WTC11 (cell line): Measurements from ENCODE around the gene SMNDC1. TPM values are rescaled to one million over a fixed set of nuclear protein-coding genes. Genes with fewer than 3 reads are reported as not detected.

Experiments used
- ATAC-seq: fragments of 200-7000 bp; cut with Tn5 transposase; 2 replicates; pipeline ENCODE4 v1.10.0; 2021; ENCODE audit warnings: mild to moderate bottlenecking, moderate library complexity
- CTCF ChIA-PET: fragments of 300-600 bp; sonication (Branson Sonifier 250); formaldehyde crosslinking; loops from one replicate; lab custom pipeline; 2021; ENCODE audit warnings: antibody characterized with exemption; lab: Charles Lee
- POLR2A ChIA-PET: fragments of 350-600 bp; sonication (Branson Sonifier 250); formaldehyde crosslinking; loops from one replicate; lab custom pipeline; 2021; ENCODE audit warnings: antibody characterized with exemption; lab: Charles Lee
- DNase-seq: peaks from one replicate; pipeline ENCODE4 v3.0.0; 2021; ENCODE audit warnings: low spot score
- H3K27ac Mint-ChIP-seq: 2 replicates; pipeline ENCODE4 v1.8.0; 2021; ENCODE audit warnings: mixed read lengths
- H3K27me3 Mint-ChIP-seq: 2 replicates; pipeline ENCODE4 v1.8.0; 2021; ENCODE audit warnings: low read depth, mild to moderate bottlenecking, moderate library complexity, mixed read lengths
- H3K36me3 Mint-ChIP-seq: 2 replicates; pipeline ENCODE4 v1.8.0; 2021; ENCODE audit warnings: mixed read lengths
- H3K4me1 Mint-ChIP-seq: 2 replicates; pipeline ENCODE4 v1.8.0; 2022; ENCODE audit warnings: mixed read lengths
- H3K4me3 Mint-ChIP-seq: 2 replicates; pipeline ENCODE4 v1.8.0; 2021; ENCODE audit warnings: mild to moderate bottlenecking, moderate library complexity, mixed read lengths
- H3K9me3 Mint-ChIP-seq: 2 replicates; pipeline ENCODE4 v1.8.0; 2021; ENCODE audit warnings: mixed read lengths
- AR ChIP-seq: fragments of 250-450 bp; sonication (Bioruptor Pico); IDR thresholded peaks from 2 replicates; pipeline ENCODE4 v1.9.0; 2021; ENCODE audit warnings: mild to moderate bottlenecking
- CREB1 ChIP-seq: sonication (generic); formaldehyde crosslinking; IDR thresholded peaks from 2 replicates; pipeline ENCODE4 v1.8.0; 2023; ENCODE audit warnings: mild to moderate bottlenecking, missing genetic modification reagents
- ETV6 ChIP-seq: sonication (generic); formaldehyde crosslinking; IDR thresholded peaks from 2 replicates; pipeline ENCODE4 v1.8.1; 2022; ENCODE audit warnings: mild to moderate bottlenecking, missing genetic modification reagents
- FOXJ3 ChIP-seq: sonication (generic); formaldehyde crosslinking; IDR thresholded peaks from 2 replicates; pipeline ENCODE4 v1.9.0; 2021; ENCODE audit warnings: missing genetic modification reagents, mild to moderate bottlenecking, borderline replicate concordance
- NFATC4 ChIP-seq: fragments of 250-450 bp; sonication (Bioruptor Pico); IDR thresholded peaks from 2 replicates; pipeline ENCODE4 v1.9.0; 2021; ENCODE audit warnings: mild to moderate bottlenecking
- NFYB ChIP-seq: sonication (generic); formaldehyde crosslinking; conservative IDR thresholded peaks from 2 replicates; pipeline ENCODE4 v1.8.0; 2022; ENCODE audit warnings: low read depth, missing genetic modification reagents
- SOX15 ChIP-seq: fragments of 250-450 bp; sonication (Bioruptor Pico); IDR thresholded peaks from 2 replicates; pipeline ENCODE4 v1.9.0; 2021; ENCODE audit warnings: mild to moderate bottlenecking
- ZMAT4 ChIP-seq: fragments of 250-450 bp; sonication (Bioruptor Pico); IDR thresholded peaks from 2 replicates; pipeline ENCODE4 v1.9.0; 2021; ENCODE audit warnings: mild to moderate bottlenecking
- ZNF121 ChIP-seq: sonication (generic); formaldehyde crosslinking; IDR thresholded peaks from 2 replicates; pipeline ENCODE4 v1.8.0; 2023; ENCODE audit warnings: missing genetic modification reagents
- ZNF317 ChIP-seq: sonication (generic); formaldehyde crosslinking; IDR thresholded peaks from 2 replicates; pipeline ENCODE4 v1.8.1; 2023; ENCODE audit warnings: low read depth, mild to moderate bottlenecking, moderate library complexity, missing genetic modification reagents, borderline replicate concordance
- ZNF416 ChIP-seq: fragments of 250-450 bp; sonication (Bioruptor Pico); IDR thresholded peaks from 2 replicates; pipeline ENCODE4 v1.9.0; 2021; ENCODE audit warnings: mild to moderate bottlenecking, inconsistent platforms
- ZNF423 ChIP-seq: fragments of 250-450 bp; sonication (Bioruptor Pico); IDR thresholded peaks from 2 replicates; pipeline ENCODE4 v2.1.2; 2022; ENCODE audit warnings: mild to moderate bottlenecking, moderate library complexity
- ZNF671 ChIP-seq: fragments of 250-450 bp; sonication (Bioruptor Pico); IDR thresholded peaks from 2 replicates; pipeline ENCODE4 v1.8.0; 2021; ENCODE audit warnings: mild to moderate bottlenecking
- total RNA-seq: library from RNA; stranded (reverse); gene quantifications from 3 replicates; pipeline ENCODE4 v1.2.3, GENCODE V29; 2021
- TF ChIP-seq, protein P1 (sequence below): sonication (generic); formaldehyde crosslinking; IDR thresholded peaks from 2 replicates; pipeline ENCODE4 v1.8.0; 2022; ENCODE audit warnings: mild to moderate bottlenecking, missing genetic modification reagents
- TF ChIP-seq, protein P2 (sequence below): fragments of 200-600 bp; IDR thresholded peaks from 2 replicates; pipeline ENCODE4 v1.8.0; 2022; ENCODE audit warnings: antibody characterized with exemption

Gene SMNDC1
- total RNA-seq, 1 experiment from 2014 or later = 55.9 TPM

GRCh38 chr10:110276603-110277002, 28.1 kb downstream of the SMNDC1 start:
- H3K4me1 Mint-ChIP-seq = peaks cover 23% of the 10 kb centered on the region
- POLR2A ChIA-PET = no interaction called here

DNA sequence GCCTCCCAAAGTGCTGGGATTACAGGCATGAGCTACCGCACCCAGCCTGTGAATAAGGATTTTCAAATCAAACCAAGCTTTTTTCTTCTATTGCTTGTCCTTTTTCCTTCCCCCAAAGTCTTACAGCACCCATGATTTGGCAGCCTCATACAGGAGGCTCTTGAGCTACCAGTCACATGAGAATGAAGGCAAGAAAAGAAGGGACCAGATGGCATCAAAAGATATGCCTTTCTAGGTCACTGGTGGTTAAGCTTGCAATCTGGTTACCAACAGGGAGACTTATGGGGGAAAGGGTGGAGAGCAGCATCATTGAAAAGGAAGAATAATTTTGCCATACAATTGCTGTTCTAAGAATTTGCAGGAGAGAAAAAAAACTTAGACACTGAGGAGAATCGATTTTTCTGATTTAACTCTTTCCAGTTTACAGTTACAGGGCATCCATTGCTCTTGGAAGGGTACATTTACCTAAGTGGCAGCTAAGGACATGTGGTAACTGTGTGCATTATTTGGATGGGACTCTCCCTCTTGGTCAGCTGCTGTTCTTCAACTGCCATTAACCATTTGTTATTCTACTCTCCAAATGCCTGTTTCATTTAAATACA, 29.5 kb downstream of the SMNDC1 start:
- DNase-seq = no peak
- POLR2A ChIA-PET = no interaction called here
- Mint-ChIP-seq H3K36me3 (peaks cover 2% of the 10 kb centered on the region; the same call in 1 of the 2 replicates), H3K9me3 (no peaks in the 10 kb centered on the region), H3K4me1 (peaks cover 23% of the 10 kb centered on the region), H3K27me3 (no peaks in the 10 kb centered on the region), H3K4me3 (no peak overlapping the region), H3K27ac (no peak overlapping the region)
- CTCF ChIA-PET = interaction anchor here (0.6 to 1.9 kb wide), 5 partner anchors 30 to 391 kb away, joined by 3 to 6 read pairs (median 5); partner anchors contain the start of genes MXI1 and SMNDC1
- ATAC-seq = no peak
- TF ChIP-seq, protein P1, sequence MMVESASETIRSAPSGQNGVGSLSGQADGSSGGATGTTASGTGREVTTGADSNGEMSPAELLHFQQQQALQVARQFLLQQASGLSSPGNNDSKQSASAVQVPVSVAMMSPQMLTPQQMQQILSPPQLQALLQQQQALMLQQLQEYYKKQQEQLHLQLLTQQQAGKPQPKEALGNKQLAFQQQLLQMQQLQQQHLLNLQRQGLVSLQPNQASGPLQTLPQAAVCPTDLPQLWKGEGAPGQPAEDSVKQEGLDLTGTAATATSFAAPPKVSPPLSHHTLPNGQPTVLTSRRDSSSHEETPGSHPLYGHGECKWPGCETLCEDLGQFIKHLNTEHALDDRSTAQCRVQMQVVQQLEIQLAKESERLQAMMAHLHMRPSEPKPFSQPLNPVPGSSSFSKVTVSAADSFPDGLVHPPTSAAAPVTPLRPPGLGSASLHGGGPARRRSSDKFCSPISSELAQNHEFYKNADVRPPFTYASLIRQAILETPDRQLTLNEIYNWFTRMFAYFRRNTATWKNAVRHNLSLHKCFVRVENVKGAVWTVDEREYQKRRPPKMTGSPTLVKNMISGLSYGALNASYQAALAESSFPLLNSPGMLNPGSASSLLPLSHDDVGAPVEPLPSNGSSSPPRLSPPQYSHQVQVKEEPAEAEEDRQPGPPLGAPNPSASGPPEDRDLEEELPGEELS (CRISPR knock-in tag) = no peak

More at GRCh38 chr10:110276603-110277002, 28.1 kb downstream of the SMNDC1 start:
- no peak overlapping the region for H3K27ac Mint-ChIP-seq
- TF ChIP-seq ETV6 = no peak
- TF ChIP-seq FOXJ3 = no peak
- no peak for TF ChIP-seq AR (CRISPR knock-in tag)
- no peak for TF ChIP-seq ZNF317
- no peak for ATAC-seq
- H3K36me3 Mint-ChIP-seq = peaks cover 6% of the 10 kb centered on the region
- H3K9me3 Mint-ChIP-seq = no peaks in the 10 kb centered on the region
- H3K27me3 Mint-ChIP-seq = no peaks in the 10 kb centered on the region
- DNase-seq = no peak
- H3K4me3 Mint-ChIP-seq = no peak overlapping the region
- CTCF ChIA-PET = no interaction called here

DNA sequence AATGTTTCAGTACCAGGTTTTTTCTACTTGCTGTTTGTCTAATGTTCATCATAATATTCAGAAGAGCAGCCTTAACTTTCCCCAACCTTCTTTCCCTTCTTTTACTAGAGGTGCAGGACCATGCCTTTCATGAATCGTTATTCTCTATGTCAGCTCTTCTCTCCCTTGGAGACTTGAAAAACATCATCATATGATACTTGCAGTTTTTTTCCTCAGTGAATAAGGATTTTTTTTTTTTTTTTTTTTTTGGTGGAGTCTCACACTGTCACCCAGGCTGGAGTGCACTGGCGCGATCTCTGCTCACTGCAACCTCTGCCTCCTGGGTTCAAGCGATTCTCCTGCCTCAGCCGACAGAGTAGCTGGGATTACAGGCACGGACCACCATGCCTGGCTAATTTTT, 30.1 kb downstream of the SMNDC1 start:
- Mint-ChIP-seq H3K36me3 (peaks cover under 1% of the 10 kb centered on the region; the same call in 1 of the 2 replicates), H3K4me1 (peaks cover 23% of the 10 kb centered on the region), H3K27me3 (no peaks in the 10 kb centered on the region), H3K27ac (no peak overlapping the region), H3K4me3 (no peak overlapping the region), H3K9me3 (no peaks in the 10 kb centered on the region)
- TF ChIP-seq ZNF671 (no peak), CREB1 (no peak), ZNF416 (no peak), ZNF423 (no peak), ZMAT4 (CRISPR knock-in tag) (no peak), SOX15 (no peak), NFATC4 (CRISPR knock-in tag) (no peak), ZNF121 (CRISPR knock-in tag) (no peak)
- ATAC-seq (no peak), DNase-seq (no peak)
- ChIA-PET POLR2A (interaction anchor here (0.7 kb wide), 2 partner anchors 29 to 325 kb away, joined by 4 to 8 read pairs; no protein-coding TSS in a partner anchor), CTCF (interaction anchor here (0.6 to 1.9 kb wide), 5 partner anchors 30 to 136 kb away, joined by 3 to 6 read pairs (median 4); partner anchors contain the start of genes MXI1 and SMNDC1)

DNA sequence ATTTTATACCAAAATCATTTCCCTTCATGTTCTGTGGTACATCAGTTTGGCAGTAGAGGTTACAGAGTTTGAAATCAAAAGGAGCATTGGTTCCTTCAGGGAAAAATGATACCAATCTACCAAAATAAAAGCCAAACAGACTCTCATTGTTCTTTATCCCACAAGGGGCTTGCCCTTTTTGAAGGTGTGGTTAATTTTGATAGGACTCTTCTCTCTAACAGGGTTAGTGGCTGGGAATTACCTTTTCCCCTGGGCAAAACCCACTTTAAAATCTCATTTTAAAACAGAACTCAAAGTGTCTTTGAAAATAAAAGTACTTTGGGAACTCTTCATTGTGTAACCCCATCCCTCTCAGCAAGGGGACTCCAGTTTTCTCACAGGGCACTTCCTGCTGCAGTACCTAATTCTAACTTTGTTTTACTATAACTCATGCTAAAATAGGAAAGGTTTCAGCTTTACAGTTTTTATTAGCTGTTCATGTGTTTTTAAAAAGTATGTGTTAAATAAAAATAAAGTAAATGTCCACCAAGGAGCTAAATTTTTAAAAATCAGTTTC, 30.6 kb downstream of the SMNDC1 start:
- POLR2A ChIA-PET = interaction anchor here (0.7 kb wide), 2 partner anchors 29 to 325 kb away, joined by 4 to 8 read pairs; no protein-coding TSS in a partner anchor
- no peak for ATAC-seq
- TF ChIP-seq ZNF416 (no peak), NFYB (CRISPR knock-in tag) (no peak)
- TF ChIP-seq, protein P2, sequence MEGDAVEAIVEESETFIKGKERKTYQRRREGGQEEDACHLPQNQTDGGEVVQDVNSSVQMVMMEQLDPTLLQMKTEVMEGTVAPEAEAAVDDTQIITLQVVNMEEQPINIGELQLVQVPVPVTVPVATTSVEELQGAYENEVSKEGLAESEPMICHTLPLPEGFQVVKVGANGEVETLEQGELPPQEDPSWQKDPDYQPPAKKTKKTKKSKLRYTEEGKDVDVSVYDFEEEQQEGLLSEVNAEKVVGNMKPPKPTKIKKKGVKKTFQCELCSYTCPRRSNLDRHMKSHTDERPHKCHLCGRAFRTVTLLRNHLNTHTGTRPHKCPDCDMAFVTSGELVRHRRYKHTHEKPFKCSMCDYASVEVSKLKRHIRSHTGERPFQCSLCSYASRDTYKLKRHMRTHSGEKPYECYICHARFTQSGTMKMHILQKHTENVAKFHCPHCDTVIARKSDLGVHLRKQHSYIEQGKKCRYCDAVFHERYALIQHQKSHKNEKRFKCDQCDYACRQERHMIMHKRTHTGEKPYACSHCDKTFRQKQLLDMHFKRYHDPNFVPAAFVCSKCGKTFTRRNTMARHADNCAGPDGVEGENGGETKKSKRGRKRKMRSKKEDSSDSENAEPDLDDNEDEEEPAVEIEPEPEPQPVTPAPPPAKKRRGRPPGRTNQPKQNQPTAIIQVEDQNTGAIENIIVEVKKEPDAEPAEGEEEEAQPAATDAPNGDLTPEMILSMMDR = no peak
- H3K9me3 Mint-ChIP-seq = no peaks in the 10 kb centered on the region
- no peaks in the 10 kb centered on the region for H3K27me3 Mint-ChIP-seq
- DNase-seq = no peak
- H3K36me3 Mint-ChIP-seq = no peaks in the 10 kb centered on the region
- peaks cover 21% of the 10 kb centered on the region for H3K4me1 Mint-ChIP-seq
- no peak overlapping the region for H3K4me3 Mint-ChIP-seq
- H3K27ac Mint-ChIP-seq = no peak overlapping the region
- CTCF ChIA-PET = interaction anchor here (0.6 to 1.9 kb wide), 4 partner anchors 68 to 397 kb away, joined by 3 to 6 read pairs (median 4); partner anchors contain the start of gene MXI1
